NCI-H748 treated with DMSO at 0.1 percent for 48 hours (cell line): ENCODE data around the gene PLSCR2.
"Not testable (repeated sequence)": the region's sequence is repeated elsewhere in the genome, so short reads cannot be mapped to it uniquely, and the experiment has no call there.

Experiments
- DNase-seq: peaks from one replicate; lab custom pipeline; 2025; lab: John Stamatoyannopoulos, UW

The PLSCR2 gene

DNA sequence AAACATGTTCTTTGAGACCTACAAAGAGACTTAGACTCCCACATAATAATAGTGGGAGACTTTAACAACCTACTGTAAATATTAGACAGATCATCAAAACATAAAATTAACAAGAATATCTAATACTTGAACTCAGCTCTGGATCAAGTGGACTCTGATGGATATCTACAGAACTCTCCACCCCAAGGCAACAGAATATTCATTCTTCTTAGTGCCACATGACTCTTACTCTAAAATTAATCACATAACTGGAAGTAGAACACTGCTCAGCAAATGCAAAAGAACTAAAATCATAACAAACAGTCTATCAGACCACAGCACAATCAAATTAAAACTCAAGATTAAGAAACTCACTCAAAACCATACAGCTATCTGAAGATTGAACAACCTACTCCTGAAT lies 15.9 kb upstream of the PLSCR2 start:
- DNase-seq = no peak

DNA sequence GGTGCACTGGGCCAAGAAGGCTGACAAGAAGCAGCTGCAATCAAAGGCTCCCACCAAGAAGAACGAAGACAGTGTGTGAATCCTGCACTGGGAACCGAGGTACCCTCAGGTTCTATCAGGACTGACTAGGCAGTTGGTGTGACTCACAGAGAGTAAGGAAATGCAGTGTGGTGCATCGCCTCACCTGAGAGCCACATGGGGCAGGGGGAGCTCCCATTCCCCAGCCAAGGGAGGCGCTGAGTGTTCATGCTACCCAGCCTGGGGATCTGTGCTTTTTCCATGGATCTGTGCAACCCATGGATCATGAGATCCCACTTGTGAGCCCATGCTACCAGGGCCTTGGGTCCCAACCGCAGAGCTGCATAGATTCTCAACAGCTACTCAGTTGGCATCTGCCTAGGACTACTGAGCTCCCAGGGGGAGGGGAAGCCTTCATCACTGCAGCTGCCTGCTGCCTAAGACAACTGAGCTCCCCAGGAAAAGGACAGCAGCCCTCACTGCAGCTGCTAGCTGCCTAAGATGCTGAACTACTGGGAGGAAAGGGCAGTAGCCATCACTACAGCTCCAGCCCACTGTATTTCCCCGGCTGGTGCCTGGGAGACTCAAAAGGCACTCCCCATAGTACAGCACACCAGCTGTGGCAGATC lies 6.9 kb upstream of the PLSCR2 start:
- DNase-seq = no peak

DNA sequence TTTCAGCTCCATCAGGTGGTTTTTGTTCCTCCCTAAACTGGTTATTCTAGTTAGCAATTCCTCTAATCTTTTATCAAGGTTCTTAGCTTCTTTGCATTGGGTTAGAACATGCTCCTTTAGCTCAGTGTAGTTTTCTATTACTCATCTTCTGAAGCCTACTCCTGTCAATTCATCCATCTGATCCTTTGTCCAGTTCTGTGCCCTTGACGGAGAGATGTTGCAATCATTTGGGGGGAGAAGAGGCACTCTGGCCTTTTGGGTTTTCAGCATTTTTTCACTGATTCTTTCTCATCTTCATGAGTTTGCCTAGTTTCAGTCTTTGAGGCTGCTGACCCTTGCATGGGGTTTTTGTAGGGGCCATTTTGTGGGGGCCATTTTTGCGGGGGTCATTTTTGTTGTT lies 5.6 kb upstream of the PLSCR2 start:
- not testable (repeated sequence) for DNase-seq

DNA sequence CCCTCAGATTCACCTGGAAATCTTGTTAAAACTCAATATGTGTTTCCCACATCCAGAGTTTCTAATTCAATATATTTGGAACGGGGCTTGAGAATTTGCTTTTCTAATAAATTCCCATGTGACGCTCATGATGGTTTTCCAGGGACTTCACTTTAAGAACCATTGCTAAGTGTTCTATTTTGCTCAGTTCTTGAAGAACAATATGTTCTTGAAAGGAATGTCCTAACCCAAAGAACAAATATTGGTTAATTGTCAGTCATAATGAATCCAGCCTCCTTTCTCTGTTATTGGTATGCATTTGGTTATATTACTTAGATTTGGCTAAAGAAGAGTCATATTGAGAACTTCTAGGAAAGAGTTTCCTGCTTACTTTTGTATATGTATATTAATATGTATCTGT lies 4.4 kb upstream of the PLSCR2 start:
- DNase-seq = no peak

DNA sequence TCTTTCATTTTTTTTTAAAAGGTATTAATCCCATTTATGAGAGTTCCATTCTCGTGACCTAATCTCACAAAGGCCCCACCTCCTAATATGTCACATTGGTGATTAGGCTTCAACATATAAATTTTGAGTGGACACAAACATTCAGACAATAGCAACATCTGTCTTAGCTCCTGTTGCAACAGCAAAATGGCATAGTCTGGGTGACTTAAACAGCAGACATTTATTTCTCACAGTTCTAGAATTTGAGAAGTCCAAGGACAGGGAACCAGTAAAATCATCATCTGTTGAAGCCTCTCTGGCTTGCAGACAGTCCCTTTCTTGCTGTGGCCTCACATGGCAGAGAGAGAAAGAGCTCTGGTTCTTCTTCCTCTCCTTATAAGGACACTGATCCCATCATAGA lies 3.2 kb upstream of the PLSCR2 start:
- no peak for DNase-seq

DNA sequence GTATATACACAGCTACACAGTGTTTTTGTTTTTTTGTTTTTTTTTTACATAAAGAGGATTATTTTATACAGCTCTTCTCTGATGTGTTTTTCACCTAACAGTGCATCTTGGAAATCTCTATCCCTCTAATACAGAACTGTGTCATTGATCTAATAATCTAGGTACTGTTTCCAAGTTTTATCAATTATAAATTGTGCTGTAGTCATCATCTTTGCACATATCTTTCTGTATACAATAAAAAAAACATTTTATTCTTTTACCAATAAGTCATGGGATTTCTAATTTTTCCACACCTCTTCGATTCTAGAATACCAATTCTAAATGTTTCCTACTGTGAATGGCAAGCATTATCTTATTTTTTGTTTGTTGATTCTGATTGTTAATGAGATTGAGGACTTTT lies 1.7 kb upstream of the PLSCR2 start:
- no peak for DNase-seq

DNA sequence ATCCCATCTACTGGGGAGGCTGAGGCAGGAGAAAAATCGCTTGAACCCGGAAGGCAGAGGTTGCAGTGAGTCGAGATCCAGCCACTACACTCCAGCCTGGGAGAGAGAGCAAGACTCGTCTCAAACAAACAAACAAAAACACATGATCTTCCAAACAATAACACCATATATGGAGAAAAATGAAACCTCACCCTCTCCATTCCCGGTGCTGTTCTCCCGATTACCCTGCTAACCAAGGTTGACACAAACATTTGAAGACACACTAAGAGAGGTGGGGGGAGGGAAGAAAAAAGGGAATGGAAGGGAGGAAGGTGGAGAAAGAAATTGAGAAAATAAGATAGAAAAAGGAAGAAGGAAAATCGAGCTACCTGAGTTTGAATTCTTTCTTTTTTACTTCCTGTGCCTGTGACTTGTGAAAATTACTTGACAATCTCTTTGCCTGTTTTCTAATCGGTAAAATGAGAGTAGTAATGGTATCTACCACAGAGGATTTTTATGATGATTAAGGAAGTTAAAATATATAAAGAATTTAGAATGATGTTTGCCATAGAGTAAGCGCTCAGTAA lies 1.1 kb upstream of the PLSCR2 start:
- DNase-seq = no peak

DNA sequence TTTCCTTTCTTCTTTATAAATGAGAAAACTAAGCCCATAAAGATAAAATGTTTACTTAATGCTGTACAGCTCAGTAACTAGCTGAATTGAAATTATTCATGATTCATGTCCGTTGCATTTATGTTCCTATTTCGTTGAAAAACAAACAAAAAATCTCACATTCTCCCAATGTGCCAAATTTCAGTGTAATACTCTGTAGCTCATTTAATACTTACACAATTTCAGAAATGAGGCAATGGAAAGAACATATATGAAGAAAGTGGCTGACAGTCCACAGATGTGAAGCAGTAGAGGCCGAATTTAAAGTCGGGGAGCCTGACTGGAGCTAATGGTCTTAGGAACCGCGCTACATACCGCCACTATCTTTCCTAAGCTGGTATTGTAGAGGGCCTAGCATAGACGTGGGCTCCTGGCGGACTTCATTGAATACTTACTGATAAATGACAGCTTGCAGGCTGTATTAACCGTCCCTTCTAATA lies 651 bp downstream of the PLSCR2 start:
- no peak for DNase-seq

DNA sequence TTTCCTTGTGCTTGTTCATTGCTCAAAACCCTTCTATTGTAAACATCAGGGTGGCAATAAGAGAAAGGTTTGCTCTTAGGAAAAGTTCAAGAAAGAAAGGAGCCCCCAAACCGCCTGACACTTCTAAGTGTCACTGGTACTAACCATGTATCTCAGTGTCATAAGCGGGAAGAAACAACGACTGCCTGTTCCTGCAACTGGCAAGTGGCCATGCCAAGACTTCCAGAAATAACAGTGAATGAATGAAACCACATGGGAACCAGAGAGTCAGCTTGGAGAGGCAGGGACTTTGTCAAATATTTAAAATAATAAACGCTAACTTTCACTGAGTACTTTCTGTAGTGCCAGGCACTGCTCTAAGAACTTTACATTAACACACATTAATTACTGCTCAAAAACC lies 1.1 kb downstream of the PLSCR2 start:
- no peak for DNase-seq

DNA sequence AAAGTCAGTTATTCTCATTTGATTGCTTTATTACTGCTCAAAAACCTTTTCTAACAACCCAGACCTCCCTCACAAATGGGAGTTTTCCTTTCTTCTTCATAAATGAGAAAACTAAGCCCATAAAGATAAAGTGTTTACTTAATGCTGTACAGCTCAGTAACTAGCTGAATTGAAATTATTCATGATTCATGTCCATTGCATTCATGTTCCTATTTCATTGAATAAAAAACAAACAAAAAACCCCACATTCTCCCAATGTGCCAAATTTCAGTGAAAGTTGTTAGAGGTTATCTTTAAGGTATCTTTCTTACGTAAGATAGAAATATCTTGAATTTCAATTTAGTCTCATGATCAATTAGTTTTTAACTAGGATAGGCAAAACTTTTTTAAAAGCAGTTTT lies 2.8 kb downstream of the PLSCR2 start:
- DNase-seq = no peak

DNA sequence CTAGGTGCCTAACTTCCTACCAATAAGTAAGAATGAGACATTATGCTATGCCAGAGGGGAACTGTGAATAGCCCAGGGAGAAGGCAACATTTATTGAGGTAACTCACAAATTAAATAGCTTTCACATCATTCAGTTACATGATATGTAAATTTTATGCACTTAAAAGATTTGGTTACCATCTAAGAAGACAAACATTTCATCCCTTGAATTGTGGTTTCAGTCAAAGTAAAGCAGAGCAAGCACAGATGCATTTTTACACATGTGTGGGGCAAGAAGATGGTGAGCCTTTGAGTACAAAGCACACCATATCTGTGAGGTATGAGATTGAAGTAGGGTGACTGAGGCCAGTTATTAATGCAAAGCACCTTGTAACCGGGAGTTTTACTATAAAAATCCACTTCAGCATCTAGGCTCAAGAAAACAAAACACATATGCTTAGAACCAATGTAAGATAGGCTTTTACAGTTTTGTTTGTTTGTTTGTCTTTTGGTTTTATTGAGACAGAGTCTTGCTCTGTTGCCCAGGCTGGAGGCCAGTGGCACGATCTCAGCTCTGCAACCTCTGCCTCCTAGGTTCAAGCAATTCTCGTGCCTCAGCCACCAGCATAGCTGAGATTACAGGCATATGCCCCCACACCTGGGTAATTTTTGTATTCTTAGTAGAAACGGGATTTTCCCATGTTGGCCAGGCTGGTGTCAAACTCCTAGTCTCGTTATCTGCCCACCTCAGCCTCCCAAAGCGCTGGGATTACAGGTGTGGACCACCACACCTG lies 3.5 kb downstream of the PLSCR2 start:
- no peak for DNase-seq

DNA sequence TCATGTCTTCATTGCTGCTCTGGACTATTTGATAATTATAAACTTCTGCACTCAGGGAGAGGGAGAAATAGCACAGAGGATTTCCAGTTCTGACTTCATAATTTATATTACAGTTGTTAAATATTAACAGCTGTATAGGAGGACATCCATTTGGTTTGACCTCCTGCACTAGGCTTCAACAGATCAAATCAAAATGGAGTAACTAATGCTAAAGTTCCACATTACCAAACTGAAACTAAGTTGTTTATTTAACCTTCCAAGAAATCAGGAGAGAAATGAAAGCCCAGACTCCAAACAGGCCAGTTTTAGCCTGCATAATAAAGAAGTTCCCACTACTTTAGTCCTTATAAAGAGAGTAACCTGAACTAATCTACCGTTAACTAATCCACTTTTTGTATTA lies 4.6 kb downstream of the PLSCR2 start:
- DNase-seq = no peak

DNA sequence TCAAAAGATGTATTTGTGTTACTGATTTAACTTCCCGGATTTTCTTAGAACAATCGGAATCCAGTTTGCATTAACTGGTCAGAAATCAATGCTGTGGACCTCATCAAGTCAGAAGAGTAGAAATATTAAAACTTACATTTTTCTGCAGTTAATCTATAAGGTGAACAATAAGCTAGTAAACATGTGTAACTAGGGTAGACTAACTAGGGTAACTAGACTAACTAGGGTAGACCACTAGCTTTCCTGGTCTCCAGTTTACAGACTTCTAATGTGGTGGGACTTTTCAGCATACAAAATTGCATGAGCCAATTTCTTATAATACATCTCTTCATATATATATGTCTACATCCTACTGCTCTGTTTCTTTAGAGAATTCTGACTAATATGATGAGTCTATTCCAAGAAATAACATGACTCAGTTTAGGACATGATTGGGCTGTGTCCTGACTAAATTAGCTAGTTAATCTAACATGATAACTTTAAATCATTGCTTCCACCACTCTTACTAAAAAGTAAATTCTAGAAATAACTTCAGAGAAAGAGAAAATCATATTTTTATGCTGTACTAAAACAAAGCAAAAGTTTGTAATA lies 5.3 kb downstream of the PLSCR2 start:
- no peak for DNase-seq

DNA sequence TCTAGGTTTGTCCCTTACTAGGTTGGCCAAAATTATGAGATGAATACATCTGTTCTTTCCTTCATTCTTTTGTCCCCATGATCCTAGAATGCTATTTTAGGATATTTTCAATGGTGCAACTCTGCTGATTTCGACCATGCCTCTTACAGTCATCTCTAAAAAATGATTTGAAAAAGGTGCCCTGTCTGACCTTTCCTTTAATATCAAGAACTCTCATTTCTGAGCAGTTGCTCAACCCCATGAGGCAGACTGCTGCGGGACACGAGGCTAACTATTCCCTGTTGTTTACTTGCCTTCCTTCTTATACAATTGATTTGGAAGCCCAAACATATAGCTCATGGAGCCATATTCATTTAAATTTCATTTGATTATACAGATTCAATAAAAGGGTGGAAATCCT lies 14.6 kb downstream of the PLSCR2 start:
- DNase-seq = no peak

DNA sequence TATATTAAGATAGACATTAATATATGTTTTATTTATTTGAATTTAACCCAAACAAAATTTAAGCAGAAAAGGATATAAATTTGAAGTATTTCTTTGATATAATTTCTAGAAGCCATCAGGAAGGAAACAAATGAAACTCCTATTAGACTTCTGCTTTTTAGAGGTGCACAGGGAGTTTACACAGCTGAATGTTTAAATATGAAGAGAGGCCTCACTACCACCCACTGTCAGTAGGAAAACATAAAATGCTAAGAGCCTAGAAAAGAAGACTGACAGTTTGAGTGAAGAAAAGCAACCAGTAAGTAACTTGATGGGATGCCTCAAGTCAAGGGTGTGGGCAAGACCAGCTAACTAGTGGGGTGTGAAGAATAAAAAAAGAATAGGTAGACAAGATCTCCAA lies 19.7 kb downstream of the PLSCR2 start:
- no peak for DNase-seq

DNA sequence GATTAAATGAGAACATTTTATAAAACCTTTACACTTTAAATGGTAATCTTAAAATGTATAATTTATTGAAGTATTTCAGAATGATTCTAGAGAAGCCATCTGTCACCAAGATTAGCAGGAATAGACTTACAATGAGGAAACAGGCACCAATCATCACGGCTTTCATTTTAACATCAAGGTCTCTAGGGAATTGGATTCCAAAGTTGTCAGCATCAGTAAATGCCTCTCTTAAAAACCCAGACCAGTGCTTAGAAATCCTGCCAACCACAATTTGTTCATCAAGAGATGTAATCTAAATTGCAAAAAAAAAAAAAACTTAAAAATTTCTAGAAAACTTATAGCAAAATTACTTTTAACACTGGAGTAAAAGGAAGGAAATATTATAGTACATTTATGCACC lies 20.3 kb downstream of the PLSCR2 start:
- no peak for DNase-seq

DNA sequence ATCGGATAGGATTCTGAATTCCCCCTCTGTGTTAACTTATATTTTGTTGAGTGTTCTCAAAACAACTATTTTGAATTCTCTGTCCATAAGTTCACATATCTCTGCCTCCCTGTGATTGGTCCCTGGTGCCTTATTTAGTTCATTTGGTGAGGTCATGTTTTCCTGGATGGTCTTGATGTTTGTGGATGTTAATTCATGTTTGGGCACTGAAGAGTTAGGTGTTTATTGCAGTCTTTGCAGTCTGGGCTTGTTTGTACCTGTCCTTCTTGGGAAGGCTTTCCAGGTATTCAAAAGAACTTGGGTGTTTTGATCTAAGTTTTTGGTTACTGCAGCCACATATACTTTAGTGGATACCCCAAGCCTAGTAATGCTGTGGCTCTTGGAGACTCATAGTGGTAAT lies 23.3 kb downstream of the PLSCR2 start:
- DNase-seq = no peak

DNA sequence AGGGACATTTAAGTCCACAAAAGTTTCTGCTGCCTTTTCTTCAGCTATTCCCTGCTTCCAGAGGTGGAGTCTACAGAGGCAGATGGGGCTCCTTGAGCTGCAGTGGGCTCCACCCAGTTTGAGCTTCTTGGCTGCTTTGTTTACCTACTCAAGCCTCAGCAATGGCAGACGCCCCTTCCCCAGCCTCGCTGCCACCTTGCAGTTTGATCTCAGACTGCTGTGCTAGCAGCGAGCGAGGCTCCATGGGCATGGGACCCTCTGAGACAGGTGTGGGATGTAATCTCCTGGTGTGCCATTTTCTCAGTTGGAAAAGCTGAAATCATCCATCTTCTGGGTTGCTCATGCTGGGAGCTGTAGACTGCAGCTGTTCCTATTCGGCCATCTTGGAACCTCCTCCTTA lies 29.1 kb downstream of the PLSCR2 start:
- not testable (repeated sequence) for DNase-seq

DNA sequence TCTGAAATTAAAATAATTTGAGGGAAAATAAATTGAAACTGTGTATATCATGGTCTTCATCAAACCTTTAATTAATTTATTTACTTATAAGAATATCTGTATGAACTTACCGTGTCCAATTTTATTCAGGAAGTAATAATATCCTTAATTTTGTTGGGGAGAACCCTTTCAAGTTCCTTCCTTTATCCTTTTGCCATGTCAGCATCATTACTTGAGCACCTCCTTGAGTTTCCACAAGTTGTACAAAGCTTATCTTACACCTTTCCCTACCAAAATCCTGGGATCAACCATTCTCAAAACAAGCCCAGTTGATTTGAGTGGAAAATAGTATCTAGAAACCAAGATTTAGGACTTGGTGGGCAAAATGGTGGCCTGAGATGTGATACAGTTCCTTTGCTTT lies 37.3 kb downstream of the PLSCR2 start:
- no peak for DNase-seq

DNA sequence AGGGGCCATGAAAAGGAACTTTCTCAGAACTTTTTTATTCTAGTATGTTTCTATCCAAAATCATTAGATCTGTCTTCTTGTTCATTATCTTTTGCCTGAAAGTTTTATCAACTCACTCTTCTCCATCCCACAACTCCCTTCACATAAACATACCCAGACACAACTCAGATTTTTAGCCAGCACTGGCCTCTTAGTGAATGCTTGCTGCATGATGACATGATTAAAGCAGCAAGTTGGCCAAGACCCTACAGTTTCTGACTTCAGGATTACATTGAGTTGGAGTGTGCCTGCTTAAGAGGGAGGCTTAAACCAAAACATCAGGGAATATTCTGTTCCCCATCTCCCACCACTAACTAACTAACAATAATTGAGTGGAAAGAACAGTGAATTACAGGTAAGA lies 38.1 kb downstream of the PLSCR2 start:
- no peak for DNase-seq

DNA sequence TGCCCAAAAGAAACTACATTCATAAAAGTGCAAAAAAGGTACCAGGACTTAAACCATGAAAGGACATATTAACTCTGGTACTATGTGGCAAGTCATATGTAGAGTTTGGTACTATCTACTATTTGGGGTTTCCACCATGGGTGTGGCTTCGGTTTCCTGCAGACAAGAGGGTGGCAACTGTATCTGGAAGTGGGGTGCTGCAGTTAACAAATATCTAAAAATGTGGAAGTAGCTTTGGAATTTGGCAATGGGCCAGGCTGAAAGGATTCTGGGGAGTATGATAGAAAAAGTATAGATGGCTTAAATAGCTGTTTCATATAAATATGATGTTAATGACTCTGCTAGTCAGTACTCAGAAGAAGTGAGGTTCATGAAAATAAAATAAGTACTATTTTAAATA lies 44.0 kb downstream of the PLSCR2 start:
- no peak for DNase-seq

DNA sequence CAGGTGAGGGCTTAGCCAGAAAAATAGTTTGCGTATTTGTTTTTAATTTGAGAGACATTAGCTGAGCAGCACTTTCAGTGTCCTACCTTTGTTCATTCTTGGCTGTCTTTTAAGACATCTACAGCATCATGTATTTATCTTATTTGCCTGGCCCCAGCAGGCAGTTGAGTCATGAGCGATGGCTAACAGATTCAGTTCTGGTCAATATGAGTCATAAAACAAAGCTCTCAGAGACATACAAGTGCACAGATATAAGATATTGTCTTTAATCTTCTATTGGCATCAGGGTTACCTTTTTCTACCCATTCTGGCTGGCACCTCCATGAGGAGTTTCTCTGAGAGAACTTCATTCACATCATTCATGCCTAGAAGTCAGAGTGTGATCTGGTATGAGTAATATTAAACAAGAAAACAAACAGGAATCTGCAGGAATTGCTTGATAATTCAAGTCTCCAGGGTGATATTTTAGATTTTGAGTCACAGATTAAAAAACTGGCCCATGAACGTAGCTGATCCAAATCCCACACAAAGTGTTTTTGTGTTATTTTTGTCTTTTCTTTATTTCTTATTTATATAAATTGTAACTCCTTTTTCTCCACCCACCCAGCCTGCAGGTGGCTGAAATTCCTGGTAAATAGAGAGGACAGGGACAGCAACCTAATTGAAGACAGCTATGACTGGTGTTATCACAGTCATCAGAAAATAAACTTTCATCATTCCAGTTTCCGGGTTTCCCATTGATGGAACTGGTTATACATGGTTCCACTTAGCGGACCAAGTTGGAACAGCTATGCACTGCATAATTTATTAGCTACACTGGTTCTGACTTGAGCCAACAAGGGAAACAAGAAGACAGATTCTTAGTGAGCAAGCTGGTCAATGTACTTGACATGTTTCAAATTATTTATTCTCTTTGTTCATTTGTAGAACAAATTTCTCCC lies 47.3 kb downstream of the PLSCR2 start:
- no peak for DNase-seq
